Stimulated activated CD4-positive, alpha-beta T cell treated with anti-CD3 and anti-CD28 coated beads, Interleukin-12 subunit alpha, Interleukin-12 subunit beta, amount 100 ng/mL, for 4 hours (primary cell): ENCODE data around the gene RELT.

Source experiments
- DNase-seq: peaks from one replicate; pipeline ENCODE4 v3.0.0-alpha.2; 2020

Gene RELT

DNA sequence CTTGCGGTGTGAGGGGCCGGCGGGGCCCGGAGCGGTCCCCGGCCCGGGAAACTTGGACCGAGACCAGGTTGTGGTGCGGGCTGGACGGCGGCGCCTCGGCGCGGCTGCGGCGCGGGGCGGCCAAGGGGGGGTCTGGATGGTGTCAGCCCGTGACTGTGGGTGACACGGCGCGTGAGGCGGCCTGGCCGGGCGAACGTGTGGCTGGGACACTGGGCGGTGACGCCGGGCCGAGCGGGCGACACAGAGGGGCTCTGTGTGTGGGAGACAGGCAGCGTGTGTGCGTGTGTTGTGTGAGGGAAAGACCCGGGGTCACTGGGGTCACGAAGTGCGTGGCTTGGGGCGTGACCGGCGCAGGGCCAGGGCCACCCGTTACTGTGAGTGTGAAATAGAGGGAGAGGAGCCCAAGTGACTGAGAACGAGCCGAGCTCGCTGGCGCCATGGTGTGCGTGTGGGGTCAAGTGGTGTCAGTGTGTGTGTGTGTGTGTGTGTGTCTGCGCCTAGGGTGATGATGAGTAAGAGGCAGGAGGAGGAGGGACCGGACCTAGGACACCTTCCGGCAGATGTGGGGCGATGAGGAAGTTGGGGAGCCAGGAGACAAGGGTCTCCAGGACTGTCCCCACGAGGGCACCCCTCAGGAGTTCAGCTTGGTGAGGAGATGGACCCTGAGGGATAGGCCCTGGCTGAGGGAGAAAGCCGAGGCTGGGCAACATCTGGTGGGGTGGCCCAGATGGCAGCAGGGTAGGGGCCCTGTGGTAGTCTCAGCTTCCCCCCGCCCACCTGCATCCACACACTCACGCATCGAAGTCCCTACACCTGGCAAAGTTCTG, 817 bp downstream of the RELT start:
- DNase-seq, result peak; percentile 49

GRCh38 chr11:73379189-73379880, 3.1 kb downstream of the RELT start:
- DNase-seq, result no peak

DNA sequence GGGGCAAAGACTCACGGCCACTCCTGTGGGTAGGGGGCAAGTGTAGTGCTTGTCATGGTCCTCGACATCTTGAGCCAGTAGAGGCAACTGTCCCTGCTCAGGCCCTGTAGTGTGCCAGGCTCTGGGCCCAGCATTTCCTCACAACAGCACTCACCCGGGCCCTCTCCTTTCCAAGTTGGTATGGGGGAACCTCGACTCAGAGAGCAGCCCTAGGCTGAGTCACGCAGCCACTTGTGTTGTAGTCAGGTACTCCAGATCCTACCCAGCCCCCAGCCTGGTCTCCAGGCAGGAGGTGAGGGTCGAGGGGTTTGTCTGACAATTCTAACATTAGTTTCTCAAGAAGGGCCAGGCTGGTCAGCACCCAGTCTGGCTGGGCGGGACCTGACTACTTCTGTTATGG, 4.1 kb downstream of the RELT start:
- DNase-seq, result no peak

- no peak for DNase-seq
These were observed 4.8 kb downstream of the RELT start for GRCh38 chr11:73380897-73381410.

DNA sequence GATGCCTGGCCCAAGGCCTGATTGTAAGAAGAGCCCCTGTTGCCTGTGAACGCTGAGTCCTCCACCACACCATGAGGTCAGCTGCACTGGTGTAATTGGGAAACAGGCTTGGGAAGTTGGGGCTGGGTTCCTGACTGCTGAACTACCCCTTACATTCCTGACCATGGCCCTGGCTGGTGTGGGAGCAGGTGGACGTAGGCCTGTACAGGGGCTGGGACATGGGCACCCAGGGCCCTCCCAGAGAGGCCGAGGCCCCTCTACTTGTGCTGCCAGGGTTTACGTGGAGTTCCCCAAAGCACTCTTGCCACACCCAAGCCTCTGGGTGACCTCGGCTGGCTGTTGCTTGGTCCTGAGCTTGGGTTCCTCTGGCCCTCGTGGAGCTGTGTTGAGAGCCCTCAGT, 5.4 kb downstream of the RELT start:
- no peak for DNase-seq

DNA sequence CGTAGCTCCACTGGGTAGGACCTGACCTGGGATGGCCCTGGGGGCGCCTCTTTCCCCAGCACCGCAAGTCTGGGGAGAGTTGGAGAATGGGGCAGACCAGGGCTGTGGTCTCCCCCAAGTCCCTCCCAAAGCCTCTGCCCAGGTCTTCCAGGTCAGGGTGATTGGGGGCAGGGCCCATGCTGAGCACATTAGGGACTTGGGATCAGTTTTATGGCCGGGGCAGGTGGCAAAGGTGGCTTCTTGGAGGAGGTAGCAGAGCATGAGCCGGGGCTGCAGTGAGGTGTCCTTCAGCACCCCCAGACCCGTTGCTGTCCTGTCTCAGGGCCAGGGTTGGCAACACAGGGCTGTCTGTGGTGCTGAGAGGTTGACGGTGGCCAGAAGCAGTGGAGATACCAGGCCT, 6.0 kb downstream of the RELT start:
- no peak for DNase-seq

GRCh38 chr11:73382747-73383146, 6.5 kb downstream of the RELT start:
- no peak for DNase-seq

DNA sequence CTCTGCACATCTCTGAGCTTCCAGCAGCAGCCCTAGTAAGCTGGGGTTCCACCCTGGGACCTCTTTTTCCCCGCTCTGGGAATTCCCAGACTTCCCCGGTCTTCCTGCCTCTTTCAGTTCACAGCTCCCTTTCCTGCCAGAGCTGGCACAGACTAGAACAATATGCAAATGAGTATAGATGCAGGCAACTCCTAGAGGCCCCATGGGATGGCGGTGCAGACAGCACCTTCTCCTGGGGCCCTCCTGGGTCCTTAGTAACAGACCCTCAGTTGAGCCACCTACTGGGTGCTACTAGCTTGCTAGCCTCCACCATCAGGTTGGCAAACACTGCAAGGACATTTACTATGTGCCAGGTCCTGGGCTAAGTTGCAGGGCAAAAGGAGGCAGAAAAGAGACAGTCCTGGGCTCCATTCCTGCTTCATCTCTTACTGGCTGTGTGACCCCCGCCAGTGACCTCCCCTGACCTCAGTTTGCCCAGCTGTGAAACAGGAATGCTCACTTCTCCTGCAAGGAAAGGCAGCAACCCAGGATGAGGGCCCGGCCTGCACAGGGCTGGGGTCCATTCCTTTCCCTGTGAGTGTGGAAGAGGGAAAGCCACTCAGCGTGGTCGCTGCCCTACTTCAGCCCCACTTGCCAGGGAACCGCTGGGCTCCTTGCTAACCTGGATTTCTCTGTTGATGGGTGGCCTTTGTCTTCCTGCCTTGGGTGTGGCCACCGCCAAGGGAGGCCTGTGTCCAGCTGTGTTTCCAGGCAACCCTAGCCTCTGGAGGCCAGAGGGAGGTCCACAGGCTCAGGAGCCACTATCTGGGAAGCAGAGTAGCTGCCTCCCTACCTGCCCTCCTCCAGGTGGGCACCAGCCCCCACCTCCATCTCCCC, 7.3 kb downstream of the RELT start:
- no peak for DNase-seq

- no peak for DNase-seq
These were observed 7.9 kb downstream of the RELT start for GRCh38 chr11:73384125-73384441.

- no peak for DNase-seq
These were observed 8.3 kb downstream of the RELT start for GRCh38 chr11:73384531-73384871.

DNA sequence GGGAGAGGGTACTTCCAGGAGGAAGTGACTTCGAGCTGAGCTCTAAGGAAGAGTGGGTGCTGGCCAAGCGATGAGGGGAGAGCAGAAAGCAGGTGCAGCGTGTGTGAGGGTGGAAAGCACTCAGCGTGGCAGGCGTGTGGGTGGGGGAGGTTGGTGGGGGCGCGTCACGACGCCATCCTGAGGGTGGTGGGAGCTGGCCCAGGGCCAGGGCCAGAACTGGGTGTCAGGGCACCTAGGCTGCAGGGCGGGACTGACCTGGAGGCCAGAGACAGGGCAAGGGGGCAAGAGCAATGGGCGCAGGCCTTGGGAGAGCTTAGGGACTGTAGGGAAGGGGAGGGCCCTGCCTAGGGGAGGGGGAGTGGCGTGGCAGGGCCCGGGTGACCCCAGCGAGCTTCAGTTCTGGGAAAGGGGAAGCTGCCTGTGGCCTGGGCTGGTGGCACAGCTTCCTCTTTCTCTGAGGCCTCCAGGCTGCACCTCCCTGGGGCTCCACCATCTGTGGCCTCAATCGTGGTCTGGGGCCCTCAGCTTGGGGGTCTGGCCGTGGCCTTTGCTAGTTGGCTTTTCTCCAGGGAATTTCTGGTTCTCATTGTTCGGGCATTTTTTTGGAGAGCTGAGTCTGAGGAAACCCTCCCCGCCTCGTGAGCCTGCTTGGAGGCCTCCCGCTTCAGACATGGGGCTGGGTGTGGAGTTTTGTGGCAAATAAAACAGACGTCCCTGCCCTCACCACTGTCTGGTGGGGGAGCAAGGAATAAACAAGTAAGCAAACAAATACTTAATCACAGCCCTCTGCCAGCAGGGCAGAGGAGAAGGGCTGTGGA, 8.9 kb downstream of the RELT start:
- no peak for DNase-seq

DNA sequence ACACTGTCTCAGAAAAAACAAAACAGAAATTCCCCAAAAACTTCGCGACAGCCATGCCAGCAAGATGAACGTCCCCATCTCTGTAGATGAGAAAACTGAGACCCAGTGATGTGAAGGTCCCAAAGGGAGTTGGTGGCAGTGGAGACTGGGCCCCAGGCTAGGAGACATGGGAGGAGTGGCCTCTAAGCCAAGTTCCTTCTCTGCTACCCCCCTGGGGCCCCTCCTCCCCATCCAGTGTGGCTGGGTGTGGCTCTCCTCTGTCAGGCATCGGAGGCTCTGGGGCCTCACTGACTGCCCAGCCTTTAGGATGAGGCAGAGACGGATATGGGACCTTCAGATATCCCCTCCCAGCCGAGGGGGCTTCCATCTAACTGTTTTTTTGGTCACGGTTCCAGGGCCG, 9.8 kb downstream of the RELT start:
- no peak for DNase-seq

- DNase-seq, result no peak
These were observed 10.3 kb downstream of the RELT start for GRCh38 chr11:73386546-73386945.

DNA sequence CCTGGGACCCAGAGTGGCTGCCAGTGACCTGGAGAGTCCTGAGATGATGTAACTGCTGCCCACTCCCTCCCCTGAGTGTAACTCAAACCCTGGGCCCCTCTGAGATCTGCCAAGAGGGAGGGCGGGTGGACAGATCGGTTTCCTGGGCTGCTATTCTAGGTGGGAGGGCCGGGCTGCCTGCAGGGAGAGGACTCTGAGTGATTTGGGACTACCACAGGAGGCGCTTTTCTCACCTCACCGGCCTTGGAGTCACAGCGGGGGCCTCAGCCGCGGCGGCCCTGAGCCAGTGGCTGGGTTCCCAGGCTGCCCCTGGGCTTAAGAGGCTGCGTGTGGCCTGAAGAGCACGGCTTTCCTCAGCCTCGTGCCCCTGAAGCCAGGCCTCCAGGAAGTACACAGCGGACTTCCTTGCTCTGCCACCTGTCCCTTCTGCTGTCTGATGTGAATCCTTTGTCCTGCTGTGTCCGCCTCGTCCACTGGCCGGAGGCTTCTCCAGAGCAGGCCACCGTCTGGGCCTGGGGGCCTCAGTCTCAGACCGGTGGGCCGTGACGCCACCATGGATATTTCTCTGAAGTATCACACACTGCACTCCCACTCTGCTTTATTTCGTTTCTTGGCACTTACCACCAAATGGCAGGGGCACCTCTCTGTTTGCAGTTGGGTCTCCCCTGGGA, 11.5 kb downstream of the RELT start:
- no peak for DNase-seq

GRCh38 chr11:73388265-73389133, 12.3 kb downstream of the RELT start:
- no peak for DNase-seq

DNA sequence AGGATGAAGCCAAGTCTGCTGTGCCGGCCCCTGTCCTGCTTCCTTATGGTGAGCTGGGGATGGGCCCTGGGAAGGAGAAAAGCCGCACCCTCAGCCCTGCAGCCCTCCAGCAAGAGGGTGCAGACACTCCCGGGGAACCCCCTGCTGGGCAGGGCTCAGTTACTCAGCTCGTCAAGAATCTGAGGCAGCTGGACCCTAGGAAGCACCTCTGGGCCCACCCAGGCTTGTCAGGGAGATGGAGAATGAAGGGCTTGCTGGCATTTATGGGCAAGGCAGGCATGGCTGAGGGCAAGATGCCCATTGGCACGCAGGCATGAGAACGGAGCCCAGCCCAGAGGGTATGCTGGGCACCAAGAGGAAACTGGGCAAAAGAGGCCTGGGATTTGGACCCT, 12.9 kb downstream of the RELT start:
- DNase-seq, result no peak

- DNase-seq, result no peak
These were observed 13.7 kb downstream of the RELT start for GRCh38 chr11:73389916-73390315.

GRCh38 chr11:73390601-73391565, 14.7 kb downstream of the RELT start:
- no peak for DNase-seq

DNA sequence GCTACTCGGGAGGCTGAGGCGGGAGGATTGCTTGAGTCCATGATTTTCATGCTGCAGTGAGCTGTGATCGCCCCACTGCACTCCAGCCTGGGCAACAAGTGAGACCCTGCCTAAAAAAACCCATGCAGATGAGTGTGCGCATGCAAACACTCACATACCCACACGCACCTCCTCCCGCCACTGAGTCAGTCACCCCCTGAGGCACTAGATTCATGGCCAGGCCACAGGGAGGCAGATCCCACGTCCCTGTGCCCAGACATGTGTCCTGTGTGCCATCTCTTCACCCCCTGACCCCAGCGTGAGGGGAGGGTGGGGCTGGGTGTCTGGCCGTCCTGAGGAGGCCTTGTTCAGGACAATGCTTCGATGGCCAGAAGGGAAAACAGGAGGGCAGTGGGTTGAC, 15.5 kb downstream of the RELT start:
- no peak for DNase-seq
